HG03442 (cell line): Measurements from ENCODE around the gene PPP1CA.

Experiments
- ATAC-seq: cut with Tn5 transposase; IDR thresholded peaks from one replicate; pipeline ENCODE4 v1.9.1; 2021; ENCODE audit warnings: mild to moderate bottlenecking, moderate library complexity; ENCODE audit not compliant: unreplicated experiment

Gene PPP1CA

DNA sequence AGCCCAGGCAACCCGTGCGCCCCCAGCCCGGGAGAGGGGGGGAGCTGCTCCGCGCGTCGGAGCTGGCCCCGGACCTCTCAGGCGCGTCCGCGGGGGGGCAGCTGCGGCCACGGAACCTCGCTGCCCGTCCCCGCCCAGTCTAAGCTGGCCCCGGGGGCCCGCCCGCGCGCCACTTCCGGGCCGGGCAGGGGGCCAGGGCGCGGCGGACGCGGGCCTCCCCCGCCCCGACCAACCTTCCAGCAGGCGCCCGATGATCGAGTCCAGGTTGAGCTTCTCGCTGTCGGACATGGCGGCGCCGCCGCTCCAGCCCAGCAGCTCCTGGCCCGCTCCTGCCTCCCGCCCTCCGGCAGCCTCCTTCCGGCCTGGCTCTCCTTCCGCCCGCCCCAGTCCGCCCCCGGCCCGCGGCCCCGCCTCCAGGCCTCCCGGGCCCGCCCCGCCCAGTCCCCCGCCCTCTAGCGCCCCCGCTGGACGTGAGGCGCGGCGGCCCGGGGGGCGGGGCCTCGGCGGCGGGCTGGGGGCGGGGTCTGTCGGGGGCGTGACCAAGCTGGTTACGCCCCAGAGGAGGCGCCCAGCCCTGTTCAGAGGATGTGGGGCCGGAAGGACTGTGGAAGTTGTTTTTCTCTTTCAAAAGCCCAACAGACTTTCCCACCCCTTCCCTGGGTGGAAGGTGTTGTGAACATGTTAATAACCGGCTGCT lies at the start of gene PPP1CA:
Gene PPP1CA, minus strand, starts transcription at position 364 of the 697 bp plus-strand sequence. Its CDS starts 76 bp downstream, at position 288.
- ATAC-seq, result peak; percentile 64

DNA sequence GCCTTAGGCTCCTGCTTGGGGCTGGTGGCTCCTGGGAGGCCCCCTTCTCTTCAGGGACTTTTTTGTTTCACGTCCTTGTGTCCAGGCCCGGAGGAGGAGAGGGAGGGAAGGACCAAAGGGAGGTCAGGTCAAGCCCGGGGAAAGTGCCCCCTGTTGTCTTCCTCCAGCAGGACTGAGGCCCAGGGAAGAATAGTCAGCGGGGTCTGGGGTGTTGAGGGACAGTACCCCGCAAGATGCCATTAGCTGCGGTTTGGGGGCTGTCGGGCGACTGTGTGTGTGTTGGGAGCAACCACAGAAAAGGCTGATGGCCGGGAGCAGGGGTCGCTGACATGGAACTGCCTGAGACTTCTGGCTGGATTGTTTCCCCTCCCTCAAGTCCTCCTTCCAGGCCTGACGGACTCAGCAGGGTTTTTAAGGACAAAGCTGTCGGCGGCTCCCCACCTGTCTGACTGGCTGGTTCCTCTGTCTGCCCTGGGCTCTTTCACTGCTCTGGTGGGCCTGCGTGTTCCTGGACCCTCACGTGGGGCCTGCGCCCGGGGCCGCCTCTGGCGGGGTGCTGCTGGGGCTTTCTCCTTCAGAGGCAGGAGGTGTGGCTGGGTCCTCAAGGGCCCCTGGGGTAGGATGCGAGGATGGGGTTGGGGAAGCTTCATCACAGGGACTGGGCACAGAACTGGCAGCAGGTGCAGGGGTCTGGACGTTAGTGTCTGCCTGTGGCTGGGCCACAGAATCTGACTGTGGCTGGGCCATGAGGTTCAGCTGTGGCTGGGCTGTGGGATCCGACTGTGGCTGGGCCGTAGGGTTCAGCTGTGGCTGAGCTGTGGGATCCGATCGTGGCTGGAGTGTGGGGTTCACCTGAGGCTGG lies 49.4 kb upstream of the PPP1CA start:
- ATAC-seq, result no peak

DNA sequence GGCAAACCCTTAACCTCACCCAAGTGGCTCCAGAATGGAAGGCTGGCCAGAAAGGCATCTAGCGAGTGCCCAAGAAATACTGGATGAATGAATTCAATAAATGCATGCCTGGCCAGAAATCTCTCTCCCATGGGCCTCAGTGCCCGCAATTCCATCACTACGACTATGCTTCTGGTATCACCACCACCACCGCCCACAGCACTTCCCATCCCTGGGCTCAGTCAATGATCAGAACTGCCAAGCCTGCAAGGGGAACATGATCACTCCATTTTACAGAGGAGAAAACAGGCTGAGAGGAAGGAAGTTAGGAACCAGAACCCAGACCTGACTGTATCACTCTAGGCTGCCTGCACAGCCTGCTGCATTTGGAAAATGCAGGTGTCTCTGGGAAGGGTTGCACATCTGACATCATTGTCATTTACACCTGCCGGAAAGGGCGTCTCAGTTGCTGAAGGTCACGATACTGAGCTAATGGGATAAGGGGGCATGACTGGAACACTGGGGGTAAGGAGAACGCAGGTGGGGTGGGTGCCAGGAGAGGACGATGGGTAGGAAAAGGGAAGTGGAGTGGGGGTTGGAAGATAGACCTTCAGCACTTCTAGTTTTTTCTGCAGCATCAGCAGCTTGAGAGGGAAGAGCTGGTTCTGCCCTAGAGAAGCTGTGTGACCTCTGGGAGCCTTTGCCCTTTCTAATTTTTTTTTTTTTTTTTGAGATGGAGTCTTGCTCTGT lies 47.6 kb upstream of the PPP1CA start:
- ATAC-seq, result no peak

DNA sequence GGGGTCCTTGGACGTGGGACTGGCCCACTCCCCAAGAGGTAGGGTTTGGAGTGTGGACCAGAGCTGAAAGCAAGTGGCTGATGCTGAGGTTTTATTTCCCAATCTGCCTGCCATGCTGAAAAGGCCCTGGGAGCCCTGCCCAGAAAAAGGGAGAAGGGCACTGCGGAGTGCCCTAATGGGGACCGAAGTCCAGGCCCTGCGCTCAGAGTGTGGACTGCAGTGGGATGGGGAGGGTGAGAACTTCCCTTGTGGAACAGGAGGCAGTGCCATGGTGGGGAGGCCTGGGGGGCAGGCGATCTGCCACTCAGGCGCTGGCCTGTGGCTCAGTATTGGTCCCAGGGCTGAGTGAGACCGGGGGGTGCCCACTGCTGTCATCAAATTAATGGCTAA lies 46.6 kb upstream of the PPP1CA start:
- no peak for ATAC-seq

DNA sequence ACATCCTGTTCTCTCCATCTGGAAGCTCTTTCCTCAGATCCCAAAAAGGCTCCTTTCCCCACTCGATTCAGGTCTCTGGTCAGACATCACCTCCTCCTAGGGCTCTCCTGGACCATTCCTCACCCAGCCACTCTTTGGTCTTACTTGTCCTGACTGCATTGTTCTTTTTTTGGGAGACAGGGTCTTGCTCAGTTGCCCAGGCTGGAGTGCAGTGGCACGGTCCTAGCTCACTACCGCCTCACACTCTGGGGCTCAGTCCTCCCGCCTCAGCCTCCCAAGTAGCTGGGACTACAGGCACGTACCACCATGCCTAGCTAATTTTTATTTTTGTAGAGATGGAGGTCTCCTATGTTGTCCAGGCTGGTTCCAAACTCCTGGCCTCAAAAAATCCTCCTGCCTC lies 43.9 kb upstream of the PPP1CA start:
- ATAC-seq, result no peak

DNA sequence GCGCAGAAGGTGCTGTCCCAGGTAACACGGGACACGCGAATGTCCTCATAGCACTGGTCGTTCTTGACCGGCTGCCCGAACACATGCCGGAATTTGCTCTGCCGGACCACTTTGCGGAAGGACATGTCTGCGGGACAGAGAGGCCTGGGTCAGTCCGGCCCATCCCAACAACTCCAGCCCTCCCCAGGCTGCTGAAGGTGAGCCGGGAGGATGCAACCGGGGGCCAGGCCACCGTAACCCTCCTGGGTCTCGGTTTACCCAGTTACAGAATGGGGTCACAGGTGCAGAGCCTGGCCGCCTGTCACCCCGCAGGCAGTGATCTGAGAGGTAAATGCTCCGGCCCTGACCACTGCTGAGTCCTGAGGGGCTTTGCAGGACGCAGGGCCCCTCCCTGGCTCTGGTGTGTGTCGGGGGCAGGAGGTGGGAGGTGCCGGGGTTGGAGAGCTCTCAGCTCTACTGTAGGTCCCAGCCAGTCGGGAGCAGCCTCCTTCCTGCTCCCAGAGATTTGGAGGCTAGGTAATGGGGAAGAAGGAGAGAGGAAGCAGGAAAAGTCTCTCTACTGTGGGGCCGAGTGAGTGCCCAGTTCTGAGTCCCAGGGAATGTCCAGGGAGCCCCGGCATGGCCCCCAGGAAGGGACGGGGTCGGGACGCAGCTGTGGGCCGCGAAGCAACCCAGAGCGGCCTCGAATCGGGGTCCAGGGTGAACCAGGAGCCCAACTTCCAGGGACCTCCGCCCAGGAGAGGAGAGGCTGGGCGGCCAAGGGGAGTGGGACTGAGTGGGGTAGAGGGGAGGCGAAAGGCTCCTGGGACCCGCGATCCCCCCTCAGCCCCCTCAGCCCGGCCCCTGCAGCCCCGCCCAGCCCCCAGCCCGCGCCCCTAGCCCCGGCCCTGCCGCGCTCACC lies 41.1 kb upstream of the PPP1CA start:
- ATAC-seq, result no peak

DNA sequence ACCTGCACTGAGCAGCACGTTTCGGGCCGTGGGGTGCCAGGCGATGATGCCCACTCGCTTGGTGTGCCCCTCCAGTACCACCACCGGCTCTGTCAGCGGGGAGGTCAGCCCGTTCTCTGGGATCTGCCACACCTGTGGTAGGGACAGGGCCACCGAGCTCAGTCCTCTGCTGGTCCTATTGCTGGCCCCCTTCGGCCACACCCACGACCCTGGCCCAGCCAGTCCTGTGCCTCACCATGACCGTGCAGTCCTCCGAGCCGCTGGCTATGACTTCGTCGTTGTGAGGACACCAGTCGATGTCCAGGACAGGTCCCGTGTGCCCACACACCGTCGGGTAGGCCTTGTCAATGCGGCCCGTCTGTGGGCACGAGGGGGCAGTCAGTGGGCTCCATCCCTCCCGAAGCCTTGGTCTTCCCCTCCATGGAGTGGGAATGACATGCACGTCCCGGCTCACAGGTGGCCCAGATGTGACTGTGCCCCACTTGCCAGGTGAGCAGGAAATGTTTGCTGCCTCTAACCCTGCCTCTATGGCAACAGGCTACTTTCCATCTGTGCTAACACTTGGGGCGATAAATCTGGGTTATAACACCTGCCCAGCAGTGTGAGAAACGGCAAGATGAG lies 40.2 kb upstream of the PPP1CA start:
- no peak for ATAC-seq

DNA sequence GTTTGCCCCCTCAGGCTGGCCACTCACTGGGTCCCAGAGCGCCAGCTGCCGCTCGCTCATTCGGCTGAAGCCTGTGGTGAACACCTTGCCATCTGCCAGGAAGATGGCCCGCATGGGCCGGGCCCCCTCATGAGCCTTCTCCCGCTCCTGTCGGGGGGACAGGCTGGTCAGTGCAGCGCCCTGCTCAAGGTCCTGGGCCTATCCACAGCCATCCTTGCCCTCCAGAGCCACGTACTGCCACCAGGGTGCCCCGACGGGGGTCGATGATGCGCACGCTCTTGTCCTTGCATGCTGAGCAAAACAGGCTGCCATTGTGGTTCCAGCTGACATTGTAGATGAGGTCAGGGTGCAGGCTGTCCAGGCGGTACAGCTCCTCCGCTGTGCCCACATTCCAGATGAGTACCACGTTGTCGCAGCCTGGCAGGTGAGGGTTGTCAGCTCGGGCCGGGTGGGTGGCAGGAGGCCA lies 39.5 kb upstream of the PPP1CA start:
- no peak for ATAC-seq

DNA sequence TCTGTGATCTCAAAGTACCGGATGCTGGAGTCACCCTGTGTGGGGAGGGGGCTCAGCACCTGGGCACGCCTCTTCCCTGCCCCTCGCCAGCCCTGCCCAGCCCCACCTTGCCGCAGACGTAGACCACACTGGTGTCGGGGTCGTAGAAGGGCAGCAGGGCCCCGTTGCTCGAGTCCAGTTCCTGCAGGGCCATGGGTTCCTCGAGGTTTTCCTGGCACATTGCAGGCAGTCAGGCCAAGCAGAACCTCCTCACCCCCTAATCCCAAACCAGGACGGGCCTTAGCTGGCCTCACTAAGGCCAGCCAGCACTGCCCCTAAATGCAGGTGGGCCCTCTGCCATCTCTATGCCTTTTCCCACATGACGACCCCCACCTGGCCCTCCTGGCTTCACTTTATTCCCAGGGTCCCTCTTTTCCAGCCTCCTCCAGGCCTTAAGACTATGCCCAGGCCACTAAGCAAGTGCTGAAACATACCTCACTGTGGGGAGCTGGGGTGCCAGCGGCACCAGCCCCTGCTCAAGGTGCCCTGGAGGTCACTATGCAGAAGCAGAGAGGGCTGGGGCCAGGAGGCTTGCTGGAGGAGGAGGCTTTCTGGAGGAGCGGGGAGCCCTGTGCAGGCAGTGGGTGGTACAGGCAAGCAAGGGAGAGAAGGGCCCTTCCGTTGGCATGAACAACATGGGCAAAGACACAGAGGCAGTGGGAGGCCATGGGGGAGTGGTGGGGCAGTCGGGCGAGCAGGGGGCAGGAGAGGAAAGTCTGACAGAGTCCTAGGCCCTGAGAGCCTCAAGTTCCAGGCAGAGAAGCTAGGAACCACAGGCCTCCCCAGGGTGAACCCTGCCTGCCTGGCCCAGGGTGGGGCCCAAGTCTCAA lies 38.8 kb upstream of the PPP1CA start:
- ATAC-seq, result no peak

DNA sequence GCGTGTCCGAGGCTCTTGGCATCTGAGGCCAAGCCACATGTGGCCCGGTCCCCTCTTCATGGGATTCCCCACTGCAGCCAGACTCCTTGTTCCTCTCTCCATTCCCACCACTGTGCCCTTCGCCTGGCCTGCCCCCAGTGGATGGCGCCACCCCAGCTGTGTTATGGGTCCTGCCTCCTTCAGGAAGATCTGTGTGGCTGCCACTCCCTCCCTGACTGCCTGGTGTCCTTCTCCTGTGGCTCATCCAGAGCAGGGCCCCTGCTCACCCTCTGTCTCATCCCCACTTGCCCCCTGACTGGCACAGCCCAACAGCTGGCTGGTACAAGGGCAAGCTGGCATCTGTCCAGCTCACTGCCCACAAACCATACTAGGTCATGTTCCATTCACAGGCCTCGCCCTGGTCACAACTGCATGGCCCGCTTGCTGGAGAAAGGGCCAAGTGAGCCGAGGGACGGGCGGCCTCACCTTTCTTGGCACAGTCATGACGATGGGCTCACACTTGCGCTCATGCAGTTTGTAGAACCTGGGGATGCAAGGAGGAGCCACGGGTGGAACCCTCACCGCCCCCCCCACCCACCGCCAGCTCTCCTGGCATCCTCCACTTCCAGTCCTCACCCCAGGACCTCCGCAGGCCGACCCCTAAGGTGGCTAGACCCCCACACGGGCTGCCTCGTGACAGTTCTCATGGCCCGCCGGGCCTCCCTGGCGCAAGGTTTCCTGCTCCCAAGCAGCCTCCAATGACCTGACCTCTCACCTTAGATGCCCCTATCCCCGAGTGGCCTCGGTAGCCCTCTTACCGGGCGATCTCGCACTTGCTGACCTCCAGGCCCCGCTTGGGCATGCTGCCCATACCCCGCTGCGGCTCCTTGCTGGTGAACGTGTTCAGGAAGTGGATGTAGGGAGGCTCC lies 37.9 kb upstream of the PPP1CA start:
- ATAC-seq, result no peak

DNA sequence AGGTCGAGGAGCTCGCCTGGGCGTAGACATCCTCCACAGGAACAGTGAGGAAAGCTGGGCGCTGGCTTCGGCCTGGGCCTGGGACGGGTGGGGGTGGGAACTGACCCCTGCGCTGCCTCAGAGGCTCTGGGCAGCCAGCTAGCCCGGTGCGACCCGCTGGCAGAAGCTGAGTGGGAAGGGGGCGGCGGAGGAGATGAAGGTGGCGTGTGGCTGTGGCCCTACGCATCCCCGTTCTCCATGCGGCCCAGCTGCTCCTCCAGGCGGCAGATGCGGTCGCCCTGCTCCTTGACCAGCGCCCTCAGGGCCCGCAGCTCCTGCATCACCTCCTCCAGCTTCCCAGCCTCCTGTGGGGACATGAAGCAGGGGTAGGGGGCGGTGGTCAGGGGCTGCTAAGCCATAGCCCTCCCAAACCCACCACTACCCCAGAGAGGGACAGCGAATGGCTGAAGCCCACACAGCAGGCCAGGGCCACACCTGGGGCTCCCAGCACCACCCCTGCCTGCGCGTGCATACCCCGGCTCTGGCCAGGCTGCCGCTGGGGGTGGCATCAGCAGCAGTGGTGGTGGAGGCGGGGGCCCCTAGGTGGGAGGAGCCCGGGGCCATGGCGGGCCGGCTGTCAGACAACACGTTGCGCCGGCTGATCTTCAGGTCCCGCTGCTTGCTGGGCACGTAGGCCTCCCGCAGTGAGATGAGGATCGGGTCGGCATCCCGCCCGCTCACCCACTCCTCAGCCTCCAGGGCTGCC lies 36.7 kb upstream of the PPP1CA start:
- no peak for ATAC-seq

DNA sequence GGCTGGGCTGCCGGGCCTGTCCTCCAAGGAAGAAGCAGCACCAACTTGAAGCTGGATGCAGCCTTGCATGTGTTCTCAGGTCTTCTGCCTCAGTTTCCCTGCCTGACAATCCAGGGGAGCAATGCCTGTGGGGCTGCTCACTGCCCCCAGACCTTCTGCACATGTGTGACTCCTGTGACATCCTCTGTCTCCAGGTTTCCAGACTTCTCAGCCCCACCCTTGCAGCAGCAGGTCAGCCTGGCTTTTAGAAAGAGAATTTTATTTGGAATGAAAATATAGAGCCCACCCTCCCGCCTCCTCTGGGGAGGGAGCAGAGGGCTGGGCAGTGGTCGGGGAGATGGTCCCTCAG lies 36.1 kb upstream of the PPP1CA start:
- no peak for ATAC-seq

DNA sequence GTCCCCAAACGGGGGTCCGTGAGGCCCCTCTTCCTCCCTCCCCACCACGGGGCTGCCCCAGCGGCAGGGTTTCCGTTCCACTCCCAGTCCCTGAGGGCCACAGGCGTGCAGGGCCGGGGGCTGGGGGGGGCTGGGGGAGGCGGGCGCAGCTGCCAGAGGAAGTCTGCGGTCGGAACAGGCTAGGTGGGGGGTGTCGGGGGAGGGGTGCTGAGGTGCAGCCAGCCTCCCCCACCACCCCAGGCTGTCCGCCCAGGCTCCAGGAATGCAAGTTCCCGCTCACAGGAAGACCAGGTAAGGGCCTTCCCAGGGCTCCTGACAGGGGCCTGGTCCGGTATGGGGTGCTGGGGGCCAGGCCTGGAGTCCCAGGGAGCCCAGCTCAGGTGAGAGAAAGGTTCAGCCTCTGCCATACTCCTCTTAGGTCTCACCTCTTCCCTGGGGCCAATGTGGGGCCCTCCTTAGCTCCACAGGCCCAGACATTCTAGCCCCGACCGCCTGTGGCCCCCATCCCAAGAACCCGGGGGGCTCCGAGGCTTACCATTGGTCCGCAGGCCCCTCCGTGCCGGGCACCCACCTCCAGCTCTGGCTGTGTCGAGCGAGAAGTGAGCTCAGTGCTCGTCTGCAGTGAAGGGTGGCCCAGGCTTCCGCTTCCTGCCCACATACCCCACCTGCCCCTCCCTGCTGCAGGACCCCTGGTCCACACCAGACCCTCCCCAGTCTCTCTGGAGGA lies 35.6 kb upstream of the PPP1CA start, which contains the start of gene PTPRCAP:
Gene PTPRCAP, minus strand, starts transcription at position 601 of the 727 bp plus-strand sequence. Its CDS starts 63 bp downstream, at position 538.
- no peak for ATAC-seq

DNA sequence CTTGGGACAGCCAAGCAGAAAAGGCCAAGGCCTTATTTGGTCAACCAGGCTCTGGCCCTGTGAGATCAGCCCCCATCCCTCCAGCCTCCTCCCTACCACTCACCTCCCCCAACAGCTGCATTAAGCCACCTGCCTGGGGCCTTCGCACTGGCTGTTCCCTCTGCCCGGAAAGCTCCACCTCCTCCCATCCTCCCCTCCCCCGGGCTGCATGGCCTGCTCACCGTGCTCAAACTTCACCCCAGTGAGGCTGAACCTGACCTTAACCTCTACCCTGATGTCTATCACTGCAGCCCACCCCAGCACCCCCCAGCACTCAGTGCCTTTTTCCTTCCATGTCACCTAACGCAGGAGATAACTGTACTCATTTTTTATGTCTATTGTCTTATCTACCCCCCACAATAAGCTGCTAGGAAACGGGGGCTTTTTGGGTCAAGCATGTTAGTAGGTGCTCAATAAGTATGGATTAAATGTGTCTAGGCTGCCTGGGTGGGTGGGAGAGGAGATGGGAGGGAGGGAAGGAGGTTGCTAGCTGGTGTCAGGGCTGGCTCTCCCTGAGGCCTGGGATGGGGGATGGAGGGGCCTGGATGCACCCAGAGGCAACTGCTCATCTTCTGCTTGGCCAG lies 34.9 kb upstream of the PPP1CA start:
- ATAC-seq, result no peak

DNA sequence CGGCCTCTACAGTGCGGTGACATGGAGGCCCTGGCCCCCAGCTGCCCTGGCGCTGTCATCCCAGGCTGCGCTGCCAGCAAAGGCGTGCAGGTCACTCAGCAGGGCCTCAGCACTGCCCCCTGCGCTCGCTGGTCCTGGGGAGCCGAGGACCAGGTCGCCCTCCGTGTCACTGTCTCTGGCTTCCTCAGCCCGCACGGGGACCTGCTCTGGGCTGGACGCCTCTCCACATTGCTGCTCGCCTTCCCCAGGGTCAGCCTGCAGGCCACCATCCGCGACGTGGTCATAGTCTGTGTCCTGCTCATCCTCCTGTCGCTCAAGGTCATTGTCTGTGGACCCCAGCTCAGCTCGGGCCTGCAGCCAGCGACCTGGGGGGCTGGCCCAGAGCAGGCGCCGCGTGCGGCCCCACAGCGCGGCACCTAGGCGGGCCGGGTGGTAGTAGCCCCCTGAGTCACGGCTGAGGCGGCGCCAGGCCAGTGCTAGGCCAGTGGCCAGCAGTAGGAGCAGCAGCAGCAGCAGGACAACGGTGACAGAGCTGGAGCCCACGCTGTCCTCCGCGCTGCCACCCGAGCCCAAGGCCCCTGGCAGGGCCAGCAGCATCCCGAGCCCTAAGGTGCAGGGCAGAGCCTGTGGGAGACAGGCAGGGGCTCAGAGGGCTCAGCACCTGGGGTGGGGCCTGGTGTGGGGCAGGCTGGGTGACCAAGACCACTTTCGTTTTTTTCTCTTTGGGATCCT lies 34.2 kb upstream of the PPP1CA start:
- no peak for ATAC-seq
